H1 (cell line): ENCODE results near the gene IDI1. TPM values are rescaled to one million over a fixed set of nuclear protein-coding genes. Genes with fewer than 3 reads are reported as not detected.

Source experiments
- NANOG ChIP-seq: IDR thresholded peaks from 2 replicates; pipeline ENCODE4 v1.6.1; 2011; ENCODE audit warnings: low read length, low read depth, mild to moderate bottlenecking, inconsistent platforms; ENCODE audit not compliant: insufficient read depth, poor library complexity, severe bottlenecking
- TEAD4 ChIP-seq: IDR thresholded peaks from 2 replicates; pipeline ENCODE4 v1.6.1; 2012; ENCODE audit warnings: low read depth, low read length, inconsistent platforms, mixed read lengths
- polyA plus RNA-seq, 7 experiments: library from polyadenylated mRNA; depleted of rRNA in 3 of 7; stranded (reverse) in 5 of 7; unstranded in 2 of 7; fragments of >200 nt in 5 of 7; fragments of 200-250 nt in 2 of 7; gene quantifications; 1 replicate in 5 of 7; 2 replicates in 1 of 7; 4 replicates in 1 of 7; pipeline versions ENCODE4 v1.2.1 to v1.2.3, GENCODE V29; 2011 to 2013; ENCODE audit warnings: missing spikeins in 2 of 7, mixed read lengths in 2 of 7
- total RNA-seq: library from RNA; stranded (reverse); fragmentation: NEBNext Ultra II Directional; extraction: Animal tissue kit (Norgen Biotek cat#: 25700); gene quantifications from 2 replicates; pipeline ENCODE4 v1.2.1, GENCODE V29; 2021

Gene IDI1
- total and polyA plus RNA-seq, 2 of the 8 experiments (the other 6 are each of a cell fraction or from before 2014, with no cell fraction given), result 35.3 to 56.6 TPM

GRCh38 chr10:1034758-1035157 lies 14.2 kb downstream of the IDI1 start (continued):
- TF ChIP-seq NANOG, result no peak
- TF ChIP-seq TEAD4, result no peak
